Astrocyte of the spinal cord (primary cell): ENCODE measurements around the gene MT1F.

Experiments used
- DNase-seq: peaks from one replicate; pipeline ENCODE4 v3.0.0; 2011; ENCODE audit warnings: low read depth, low spot score
- H3K4me3 ChIP-seq: 2 replicates; pipeline ENCODE4 v1.5.1; 2011; ENCODE audit warnings: low read depth, mild to moderate bottlenecking, low read length, moderate library complexity
- in situ Hi-C: cut with HindIII; loops from 2 replicates; pipeline ENCODE4 v1.10.0; 2017; ENCODE audit warnings: low sequenced_read_pairs
- TF ChIP-seq, protein P1 (sequence below): IDR thresholded peaks from 2 replicates; pipeline ENCODE4 v1.5.1; 2012; ENCODE audit warnings: low read depth, mild to moderate bottlenecking, low read length, inconsistent platforms

Gene MT1F

DNA sequence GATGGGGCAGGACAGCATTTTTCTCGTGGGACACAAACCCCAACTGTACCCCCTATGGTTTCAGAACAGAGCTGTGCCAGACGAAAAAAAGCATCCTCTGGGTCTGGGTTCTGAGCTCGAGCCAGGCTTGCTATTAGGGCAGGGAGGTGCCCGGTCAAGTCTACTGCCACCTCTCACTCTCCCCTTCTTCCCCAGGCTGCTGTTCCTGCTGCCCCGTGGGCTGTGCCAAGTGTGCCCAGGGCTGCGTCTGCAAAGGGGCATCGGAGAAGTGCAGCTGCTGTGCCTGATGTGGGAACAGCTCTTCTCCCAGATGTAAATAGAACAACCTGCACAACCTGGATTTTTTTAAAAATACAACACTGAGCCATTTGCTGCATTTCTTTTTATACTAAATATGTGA, 31.1 kb upstream of the MT1F start:
- no peak for DNase-seq
- TF ChIP-seq, protein P1, sequence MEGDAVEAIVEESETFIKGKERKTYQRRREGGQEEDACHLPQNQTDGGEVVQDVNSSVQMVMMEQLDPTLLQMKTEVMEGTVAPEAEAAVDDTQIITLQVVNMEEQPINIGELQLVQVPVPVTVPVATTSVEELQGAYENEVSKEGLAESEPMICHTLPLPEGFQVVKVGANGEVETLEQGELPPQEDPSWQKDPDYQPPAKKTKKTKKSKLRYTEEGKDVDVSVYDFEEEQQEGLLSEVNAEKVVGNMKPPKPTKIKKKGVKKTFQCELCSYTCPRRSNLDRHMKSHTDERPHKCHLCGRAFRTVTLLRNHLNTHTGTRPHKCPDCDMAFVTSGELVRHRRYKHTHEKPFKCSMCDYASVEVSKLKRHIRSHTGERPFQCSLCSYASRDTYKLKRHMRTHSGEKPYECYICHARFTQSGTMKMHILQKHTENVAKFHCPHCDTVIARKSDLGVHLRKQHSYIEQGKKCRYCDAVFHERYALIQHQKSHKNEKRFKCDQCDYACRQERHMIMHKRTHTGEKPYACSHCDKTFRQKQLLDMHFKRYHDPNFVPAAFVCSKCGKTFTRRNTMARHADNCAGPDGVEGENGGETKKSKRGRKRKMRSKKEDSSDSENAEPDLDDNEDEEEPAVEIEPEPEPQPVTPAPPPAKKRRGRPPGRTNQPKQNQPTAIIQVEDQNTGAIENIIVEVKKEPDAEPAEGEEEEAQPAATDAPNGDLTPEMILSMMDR: no peak
- peak overlapping the region; percentile 59 for H3K4me3 ChIP-seq
- in situ Hi-C loops: no loop called here

DNA sequence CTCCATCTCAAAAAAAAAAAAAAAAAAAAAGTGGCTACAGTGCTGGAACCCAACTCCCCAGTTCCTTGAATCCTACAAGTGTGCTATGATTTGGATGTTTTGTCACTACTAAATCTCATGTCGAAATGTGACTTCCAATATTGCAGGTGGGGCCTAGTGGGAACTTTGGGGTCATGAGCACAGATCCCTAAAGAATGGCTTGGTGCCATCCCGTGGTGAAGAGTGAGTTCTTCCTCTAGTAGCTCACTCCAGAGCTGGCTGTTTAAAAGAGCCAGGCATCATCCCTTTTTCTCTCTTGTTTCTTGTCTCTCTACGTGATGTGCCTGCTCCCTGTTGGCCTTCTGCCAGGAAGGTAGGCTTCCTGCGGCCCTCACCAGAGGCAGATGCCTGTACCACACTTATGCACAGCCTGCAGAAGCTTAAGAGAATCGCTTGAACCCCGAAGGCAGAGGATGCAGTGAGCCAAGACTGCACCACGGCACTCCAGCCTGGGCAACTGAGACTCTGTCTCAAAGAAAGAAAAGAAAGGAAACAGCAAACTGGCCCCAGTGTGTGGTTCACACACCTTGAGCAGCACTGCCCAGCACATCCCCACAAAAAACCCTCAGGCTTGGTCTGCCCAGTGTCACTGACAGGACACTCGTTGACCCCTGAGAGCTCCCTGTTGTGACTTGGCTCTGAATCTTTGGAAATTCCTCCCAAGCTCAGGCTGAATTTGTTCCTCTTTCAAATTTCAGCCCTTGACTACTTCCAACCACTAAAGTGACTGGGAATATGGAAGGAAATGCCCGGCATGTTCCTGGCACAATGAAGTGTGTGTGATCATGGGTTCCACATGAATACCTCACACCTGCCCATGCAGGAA, 29.0 kb upstream of the MT1F start:
- no peak overlapping the region for H3K4me3 ChIP-seq
- in situ Hi-C loops: no loop called here
- no peak for DNase-seq
- TF ChIP-seq, protein P1: no peak

DNA sequence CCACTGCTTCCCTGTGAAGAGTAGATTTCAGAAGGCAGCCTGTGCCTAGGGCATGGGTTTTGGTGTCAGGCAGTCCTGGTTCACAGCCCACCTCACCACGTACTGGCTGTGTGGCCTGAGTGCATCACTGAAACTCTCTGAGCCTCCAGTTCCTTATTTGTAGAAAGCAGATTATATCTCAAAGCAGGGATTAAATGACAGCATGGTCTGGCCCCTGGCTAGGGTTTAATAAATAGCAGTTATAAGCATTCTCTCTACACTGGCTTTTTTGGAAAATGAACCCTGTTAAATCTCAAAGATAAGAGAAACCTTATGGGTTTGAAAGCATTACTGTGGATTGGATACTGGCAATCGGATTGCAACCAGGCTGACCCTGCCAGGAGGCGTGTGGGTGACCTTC, 28.2 kb upstream of the MT1F start:
- H3K4me3 ChIP-seq: no peak overlapping the region
- no peak for DNase-seq
- in situ Hi-C loops: no loop called here
- TF ChIP-seq, protein P1: no peak

DNA sequence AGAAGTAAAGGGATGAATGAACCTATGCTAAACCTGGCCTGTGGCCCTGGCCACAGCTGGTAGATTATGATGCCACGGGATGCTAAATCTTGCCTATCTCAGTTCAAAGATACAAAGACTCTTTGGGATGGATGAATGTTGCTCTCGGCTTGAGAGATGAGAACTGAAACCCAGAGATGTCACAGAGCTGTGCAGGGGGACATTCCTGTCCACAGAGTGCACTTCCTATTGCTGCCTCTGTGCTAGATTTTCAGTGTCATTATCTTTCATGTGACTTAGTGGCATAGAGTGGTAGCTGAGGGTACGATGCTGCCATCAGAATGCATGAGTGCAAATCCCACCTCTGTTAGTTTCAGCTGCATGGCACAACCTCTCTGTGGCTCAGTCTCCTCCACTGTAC, 27.6 kb upstream of the MT1F start:
- in situ Hi-C loops: no loop called here
- DNase-seq: no peak
- no peak overlapping the region for H3K4me3 ChIP-seq
- TF ChIP-seq, protein P1: no peak

DNA sequence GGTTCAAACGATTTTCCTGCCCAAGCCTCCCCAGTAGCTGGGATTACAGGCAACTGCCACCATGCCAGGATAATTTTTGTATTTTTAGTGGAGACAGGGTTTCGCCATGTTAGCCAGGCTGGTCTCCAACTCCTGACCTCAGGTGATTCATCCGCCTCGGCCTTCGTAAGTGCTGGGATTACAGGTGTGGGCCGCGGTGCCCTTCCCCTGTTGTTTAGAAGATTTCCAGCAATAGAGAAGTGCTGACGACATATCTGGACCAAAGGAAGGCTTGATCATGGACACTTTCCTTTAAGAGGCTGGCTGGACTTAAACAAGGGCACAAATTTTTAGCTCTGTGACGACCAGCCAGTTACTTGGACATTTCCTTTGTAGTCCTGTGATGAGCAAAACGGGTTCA, 26.6 kb upstream of the MT1F start:
- in situ Hi-C loops: no loop called here
- DNase-seq: no peak
- TF ChIP-seq, protein P1: no peak
- no peak overlapping the region for H3K4me3 ChIP-seq

DNA sequence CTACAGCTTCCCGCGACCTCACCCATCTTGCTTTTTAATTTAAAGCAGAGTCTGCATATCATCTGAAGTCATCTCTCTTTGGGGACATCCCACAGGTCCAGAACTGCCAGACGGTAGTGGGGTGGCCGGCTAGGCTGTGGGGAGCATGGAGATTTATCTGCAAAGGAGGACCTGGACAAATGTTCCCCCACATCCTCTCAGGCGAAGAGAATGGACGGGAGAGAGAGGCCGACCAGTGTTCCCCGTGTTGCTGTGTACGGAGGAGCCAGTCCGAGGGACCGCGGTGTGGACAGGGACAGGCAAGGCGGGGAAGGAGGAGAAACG, 26.0 kb upstream of the MT1F start:
- TF ChIP-seq, protein P1: no peak

More for the DNA sequence above, 26.0 kb upstream of the MT1F start:
- no peak for DNase-seq
- in situ Hi-C loops: no loop called here
- H3K4me3 ChIP-seq: peak overlapping the region; percentile 27
